ENCODE data around the gene AGAP1.

Gene AGAP1

DNA sequence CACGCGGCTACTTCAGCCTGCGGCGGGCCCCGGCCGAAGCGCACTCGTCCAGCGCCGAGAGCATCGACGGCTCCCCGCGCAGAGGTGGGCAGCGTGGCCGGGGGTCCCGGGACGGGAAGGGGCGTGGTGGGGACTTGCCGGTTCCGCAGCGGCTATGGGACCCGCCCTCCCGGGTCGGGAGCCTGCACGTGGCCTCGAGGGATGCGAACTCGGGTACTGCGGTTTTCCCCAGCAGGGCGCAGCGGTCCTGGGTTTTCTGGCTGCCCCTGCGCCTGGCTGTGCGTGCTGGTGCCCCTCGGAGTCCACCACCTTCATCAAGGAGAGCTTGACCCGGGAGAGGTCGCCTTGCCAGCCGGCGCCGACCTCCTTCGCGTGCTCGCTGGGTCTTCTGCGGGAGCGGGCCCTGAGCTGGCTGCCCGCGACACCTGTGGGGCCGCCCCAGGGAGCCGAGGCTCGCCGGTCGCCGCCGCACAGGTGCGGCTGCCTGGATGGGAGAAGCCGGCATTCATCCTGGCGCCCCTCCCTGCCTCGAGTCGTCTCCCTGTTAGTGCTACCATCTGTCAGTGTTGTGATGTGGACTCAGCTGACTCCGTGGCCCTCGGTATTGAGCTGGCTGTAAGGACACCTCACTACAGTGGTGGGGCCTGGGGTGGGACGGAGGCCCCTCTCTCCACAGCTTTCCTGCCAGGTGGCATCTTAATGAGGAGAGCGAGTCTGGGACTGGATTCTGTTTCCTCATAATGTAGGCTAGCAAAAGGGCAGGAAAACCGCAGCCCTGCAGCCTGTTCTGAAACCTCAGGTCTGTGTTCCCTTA lies 177.3 kb downstream of the AGAP1 start:
- DNase-seq: no peak

DNA sequence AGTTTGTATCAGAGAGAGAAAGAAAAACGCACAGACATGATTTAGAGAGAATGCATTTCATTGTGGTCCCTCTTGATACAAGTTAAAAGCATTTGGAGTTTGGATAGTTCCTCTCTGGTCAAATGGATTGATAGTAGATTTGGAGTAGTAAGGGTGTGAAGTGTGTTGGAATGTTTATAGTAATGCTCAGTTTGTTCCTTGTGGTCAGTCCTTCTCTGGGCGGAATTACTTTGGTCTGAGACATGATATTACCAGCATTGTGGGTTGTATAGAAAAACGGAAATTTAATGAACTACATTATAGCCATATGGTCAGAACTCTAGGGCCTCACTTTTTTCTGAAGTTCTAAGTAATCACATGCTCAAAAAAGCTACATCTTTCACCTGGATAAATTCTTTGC lies 178.9 kb downstream of the AGAP1 start:
- no peak for DNase-seq

DNA sequence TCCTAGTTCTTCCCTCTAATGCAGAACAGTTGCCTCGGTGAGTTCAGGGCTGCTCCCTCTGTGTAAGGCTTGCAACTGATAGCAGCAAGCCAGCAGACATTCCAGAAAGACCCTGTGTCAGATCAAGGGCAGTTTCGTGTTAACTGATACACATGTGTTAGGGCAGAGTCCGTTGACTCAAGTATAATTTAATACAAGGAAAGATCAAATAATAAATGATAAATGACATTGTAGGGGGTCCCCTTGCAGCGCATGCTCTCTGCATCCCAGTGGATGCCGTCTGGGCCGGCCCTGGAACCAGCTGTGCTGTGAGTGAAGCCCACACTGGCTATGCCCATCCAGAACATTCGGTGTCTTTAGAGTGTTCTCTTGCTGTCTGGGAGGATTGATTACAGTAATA lies 180.3 kb downstream of the AGAP1 start:
- no peak for DNase-seq

DNA sequence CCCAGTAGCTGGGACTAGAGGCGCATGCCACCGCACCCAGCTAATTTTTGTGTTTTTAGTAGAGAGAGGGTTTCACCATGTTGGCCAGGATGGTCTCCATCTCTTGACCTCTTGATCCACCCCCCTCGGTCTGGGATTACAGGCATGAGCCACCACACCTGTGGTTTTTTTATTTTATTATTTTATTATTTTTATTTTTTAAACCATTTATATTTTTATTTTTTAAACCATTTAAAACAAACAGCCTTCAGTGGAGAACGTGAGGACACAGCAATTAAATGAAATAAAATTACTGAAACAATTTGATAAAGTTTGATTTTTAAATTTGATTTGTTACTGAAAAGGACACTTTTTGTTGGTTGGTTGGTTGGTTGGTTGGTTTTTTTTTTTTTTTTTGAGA lies 181.0 kb downstream of the AGAP1 start:
- no peak for DNase-seq

DNA sequence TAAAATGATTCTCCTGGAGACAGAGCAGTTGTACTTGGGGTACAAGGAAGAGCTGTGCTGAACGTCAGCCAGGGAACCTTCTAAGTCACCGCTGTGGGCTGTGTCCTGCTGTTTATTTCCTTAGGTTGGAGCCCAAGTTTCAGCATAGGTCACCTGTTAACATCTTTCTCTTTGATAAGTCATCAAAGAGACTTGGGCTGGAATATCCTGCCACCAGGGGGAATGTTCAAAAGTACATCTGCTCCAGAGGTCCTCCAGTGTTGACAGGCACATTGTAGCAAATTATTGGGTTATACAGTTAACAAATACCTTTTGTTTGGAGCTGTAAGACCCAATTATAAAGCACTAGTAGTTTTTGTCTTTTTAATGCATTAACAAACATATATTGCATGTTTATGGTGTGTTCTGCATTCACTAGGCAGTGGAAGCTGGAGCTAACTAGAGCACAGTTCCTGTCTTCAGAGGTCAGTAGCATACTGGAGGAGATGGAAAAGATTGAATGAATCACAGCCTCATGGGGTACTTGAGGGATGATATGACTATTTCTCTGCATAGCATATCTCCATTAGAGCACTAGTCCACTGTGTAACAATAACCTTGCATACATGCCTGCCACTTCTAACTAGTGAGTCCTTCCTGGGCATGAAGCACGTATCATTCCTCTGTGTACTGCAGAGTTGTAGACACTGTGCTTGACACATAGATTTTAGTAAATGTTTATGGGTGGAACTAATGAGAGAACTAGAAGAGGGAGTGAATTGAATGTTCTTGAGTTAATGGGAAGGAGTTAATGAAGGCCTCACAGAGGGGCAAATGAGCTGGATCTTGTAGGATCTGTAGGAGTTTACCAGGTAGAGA lies 182.1 kb downstream of the AGAP1 start:
- no peak for DNase-seq

DNA sequence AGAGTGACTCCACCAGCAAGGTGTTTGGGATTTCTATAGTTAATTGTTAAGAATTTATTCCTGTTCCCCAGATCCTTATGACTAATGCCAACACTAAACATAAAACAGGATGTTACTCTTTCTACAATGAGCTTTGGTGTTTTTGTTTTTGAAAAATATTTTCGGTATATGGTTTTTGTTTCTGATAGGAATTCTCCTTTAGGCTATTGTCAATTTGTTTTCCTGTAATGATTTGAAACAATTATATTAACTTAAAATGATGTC lies 182.6 kb downstream of the AGAP1 start:
- DNase-seq: no peak

DNA sequence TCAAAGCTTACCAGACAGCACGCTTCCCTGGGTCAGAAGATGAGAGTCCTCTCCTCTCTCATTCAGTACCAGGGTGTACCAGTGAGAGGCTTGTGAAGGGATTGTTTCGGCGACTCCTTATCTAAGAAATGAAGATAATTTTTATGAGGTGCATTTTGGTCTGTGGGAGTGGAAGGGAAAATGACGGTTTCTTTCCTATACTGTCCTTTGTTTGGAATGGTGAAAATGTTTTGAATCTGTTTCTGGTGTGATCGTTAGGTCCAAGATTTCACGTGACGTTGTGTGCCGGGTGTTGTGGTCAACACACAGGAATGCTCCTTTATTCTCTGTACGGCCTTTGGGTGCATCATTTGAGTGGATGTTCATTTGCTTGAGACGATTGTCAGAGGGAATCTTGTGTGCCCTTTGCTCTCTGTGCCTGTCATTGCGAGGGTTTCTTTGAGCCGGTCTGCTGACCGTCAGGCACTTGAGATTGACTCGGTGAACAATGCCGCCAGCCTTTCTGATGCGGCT lies 183.5 kb downstream of the AGAP1 start:
- no peak for DNase-seq

DNA sequence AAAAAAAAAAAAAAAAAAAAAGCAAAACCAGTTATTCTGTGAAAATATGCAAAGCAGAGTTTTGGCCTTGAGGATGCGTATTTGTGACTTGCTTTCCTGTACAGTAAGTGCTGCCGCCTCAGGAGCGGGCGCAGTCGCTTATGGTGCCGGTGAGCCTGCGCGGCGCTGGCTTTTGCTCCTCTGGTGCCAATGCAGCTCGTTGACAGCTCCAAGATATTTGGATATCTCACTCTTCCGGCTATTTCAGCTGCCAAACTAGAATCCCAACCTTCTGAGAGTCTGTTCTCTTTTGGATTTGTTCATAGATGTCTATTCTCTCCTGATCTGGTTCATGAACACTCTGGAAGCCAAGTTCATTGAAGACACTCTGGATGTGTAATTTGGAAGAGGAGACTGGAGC lies 184.1 kb downstream of the AGAP1 start:
- DNase-seq: no peak

DNA sequence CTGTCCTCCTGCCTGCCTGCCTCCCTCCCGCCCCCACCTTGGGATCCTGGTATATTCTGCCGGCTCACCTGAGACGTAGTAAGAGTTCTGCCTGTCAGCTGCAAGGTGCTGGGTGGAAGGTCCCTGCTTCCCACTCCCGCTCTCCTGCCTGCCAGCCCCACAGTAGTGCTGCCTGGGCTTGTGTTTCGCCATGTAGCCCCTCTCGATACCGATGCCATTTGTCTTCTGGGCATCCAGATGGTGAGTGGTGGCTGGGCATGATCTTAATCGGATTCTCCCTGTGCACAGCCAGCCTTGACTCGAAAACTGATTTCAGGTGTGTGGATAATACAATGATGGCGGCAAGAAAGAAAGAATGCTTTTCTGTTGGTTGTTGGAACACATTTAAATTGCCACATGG lies 184.9 kb downstream of the AGAP1 start:
- DNase-seq: no peak

DNA sequence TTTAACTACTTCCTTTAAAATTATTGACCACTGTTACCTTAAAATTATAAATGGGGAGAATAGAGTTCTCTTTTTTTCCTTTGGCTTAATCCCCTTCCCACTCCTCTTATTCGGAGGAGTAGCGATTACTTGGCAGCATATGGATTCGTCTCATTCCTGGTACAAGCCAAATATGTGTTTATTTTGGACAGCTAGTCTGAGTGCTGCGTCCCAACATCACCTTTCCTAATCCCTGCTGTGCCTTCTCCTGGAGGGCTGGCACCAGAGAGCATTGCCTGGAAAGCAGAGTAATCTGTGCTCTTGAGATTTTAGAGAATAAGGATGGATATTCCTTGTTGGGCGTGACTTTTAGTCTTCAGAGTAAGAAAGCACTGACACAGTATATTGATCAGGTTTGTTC lies 185.6 kb downstream of the AGAP1 start:
- no peak for DNase-seq

DNA sequence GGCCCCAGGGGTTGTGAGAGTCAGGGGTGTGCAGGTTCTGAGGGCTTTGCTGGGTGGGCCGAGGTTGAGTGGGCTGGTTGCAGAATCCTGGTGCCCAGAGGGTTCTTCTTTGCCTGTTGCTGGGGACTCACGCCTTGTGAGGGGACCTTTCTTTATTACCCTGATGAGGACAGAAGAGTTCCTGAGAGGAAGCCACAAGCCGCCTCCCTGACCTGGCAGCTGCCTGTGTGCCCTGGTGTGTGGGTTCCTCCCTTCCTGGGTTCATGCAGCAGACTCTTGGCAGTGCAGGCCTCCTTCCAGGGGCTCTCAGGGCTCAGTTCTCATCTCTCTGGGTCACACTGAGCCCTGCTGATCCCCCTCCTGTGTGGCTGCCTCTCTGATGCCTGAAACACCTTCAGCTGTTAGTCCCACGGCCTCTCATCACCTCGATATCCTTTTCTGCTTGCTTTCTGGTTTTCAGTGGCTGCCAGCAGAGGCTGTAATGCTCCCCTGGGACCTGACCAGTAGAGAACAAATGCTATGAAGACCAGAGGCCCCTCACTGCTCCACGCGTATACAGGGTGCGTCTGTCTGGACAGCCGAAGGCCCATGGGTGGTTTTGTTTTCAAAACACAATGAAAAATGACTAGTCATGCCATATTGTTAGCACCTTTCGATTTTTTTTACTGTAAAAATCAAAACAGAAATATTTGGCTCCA lies 191.3 kb downstream of the AGAP1 start:
- DNase-seq: no peak

DNA sequence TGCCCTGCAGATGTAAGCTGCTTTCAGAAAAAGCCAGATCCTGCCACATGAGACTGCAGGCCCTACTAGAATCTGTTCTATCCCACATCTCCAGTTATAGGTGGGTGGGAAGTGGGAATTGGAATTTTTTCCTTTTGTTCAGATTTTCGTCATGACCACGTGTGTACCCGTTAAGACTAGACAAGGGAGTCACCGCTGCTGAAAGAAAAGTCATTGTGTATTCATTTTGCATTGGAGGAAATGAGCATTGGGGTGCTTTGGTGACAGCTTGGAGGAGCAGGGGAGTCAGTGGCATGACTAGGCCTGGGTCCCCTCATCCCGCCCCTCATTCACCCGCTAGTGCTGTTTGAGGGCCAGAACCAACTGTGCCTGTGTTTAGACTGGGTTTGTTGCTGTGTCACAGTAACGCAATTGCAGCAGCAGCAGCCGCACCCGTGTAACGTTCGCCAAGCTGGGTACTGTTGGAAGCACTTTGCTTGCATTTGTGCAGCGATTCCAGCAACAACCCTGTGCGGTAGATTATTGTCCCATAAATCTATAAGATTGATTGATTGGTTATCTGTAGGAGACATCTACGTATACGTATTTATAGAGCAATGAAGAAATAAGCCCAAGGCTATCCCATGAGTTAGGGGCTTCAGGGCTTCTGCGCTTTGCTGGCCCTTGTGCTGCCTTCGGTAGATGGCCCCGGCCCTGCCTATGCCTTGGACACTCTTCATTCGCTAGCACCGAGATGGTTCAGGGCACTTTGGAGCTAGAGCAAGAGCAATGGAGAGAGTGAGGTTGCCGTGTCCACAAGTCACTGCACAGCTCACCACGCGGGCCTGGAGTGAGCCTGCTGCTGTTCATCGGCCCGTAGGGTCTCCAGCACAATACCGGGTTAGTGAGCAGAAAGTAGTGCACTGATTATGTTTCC lies 194.9 kb downstream of the AGAP1 start:
- DNase-seq: no peak

DNA sequence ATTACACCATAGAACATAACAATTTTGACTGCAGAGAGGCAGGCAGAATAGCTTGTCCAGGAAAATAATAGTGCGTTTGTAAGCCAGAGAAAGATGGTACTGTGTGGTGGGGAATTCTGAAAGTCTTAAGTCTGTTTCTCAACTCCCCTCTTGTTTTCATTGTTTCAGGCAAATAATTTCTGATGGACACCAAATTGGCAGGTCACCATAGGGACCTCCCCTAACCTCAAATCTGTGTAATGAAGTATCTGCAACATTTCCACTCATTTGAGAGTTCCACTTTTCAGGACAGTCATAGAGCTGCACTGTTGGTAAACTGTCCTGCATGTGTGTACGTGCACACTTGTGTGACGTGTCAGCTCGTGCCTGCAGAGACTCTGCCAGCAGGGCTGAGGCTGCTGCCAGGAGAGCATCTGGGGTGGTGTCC lies 195.6 kb downstream of the AGAP1 start:
- no peak for DNase-seq

DNA sequence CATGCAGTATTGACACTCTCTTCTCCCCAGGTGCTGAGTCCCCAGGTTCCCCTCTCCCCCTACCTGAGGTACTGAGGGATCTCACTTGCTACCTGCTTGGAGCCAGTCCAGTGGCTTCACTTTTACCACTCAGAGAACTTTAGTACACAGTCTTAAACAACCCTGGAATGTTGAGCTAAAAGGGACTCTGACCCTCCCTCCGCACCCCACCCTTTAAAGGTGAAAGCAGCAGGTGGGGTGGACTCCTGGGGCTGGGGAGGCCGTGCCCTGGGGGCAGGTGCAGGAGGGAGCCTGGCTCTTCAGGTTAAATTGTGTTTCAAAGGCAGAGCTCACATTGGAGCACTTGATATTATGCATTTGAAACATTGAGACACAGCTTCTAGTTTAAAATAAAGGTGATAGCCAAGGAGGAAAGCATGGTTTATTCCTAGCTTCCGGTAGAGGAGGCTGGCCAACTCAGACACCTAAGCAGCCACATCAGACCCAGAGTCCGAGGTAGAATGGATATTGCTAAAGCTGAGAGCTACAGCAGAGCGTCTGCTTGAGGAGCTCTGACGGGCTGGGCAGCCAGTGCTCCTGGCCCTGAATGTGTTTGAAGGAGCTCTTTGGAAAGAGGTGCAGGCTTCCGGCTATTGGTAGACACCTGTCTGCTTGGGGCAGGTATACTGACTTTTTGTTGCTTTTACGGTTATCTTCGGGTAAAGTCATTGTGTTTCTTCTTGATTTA lies 196.4 kb downstream of the AGAP1 start:
- no peak for DNase-seq

DNA sequence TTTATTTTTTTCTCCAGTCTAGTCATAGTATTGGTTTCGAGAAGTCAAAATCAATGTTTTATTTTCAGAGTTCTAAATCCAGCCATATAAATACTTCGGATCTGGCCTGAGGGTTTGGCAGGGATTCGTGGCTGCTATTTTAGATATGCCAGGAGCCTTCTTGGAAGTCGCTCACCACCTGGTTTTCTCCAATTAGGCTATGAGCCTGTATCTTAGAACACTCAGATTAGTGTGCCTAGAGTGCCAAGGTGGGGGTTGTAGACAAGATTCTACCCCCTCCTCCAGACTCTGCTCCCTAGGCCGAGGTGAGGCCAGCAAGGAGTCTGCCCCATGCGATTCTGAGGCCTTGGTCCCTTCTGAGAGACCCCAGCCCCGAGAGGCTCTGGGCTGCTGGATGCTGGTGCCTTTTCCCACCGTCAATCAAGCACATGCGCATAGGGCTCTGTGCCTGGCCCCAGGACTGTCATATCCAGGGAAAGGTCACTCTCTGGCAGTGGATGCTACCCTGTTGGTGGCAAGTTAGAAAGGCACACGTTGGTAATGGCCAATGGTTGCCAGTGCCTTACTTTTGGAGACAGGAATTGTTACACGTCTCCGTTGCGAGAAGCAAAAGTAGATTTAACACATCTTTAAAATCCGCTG lies 197.1 kb downstream of the AGAP1 start:
- DNase-seq: no peak

DNA sequence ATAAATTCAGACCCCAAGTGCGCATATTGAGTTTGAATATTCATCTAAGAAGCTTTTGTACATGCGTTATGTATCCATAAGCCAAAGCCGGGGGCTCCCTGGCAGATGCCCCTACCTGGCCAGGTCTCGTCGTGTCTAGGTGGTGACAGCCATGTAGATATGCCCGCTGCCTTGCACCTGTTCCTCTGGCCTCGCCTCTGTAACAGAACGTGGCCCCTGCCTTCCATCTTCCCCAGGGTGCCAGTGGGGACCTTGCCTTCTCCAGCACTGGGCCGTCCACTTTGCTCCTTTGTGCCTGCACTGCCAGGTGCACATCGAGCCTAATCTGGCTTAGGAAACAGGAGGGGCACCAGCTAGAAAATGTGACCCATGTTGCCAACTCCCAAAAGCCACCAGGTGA lies 198.2 kb downstream of the AGAP1 start:
- DNase-seq: no peak

DNA sequence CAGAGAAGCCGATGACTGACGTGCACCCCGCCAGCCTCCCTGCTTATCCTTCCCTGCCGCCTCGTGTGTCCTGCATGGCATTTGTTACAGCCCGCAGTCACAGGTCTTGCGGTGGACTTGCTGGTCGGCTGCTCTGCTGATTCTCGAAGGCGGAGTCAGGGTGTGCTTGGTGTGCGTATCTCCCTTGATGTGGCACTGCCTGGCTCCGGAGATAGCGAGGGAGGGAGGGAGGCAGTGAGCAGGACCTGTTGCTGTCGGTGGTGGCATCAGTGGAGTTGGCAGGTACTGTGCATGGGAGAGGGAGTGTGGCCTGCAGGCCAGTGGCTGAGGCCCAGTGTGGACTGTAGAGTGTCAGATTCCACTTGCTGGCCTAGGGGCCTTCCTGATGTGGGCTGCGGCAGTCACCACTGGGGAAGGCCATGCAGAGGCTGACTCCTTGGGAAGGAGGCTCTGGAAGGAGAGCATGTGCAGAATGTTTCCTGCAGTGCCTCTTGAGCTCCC lies 198.9 kb downstream of the AGAP1 start:
- DNase-seq: no peak

DNA sequence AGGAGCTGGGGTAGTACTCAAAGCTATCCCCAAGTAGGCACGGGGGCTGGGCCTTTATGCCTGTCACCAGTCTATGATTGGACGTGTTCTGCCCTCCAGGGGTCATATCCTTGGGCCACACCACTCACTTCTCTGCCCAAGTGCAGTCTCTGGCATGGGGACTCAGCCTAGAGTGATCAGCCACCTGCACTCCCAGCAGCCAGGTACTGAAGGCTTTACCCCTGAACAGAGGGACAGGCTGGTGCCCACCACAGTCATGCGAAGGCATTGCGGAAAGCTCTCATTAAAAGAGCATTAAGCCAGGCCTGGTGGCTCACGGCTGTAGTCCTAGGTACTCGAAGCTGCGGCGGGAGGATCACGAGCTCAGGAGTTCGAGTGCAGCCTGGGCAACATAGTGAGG lies 199.4 kb downstream of the AGAP1 start:
- DNase-seq: no peak

DNA sequence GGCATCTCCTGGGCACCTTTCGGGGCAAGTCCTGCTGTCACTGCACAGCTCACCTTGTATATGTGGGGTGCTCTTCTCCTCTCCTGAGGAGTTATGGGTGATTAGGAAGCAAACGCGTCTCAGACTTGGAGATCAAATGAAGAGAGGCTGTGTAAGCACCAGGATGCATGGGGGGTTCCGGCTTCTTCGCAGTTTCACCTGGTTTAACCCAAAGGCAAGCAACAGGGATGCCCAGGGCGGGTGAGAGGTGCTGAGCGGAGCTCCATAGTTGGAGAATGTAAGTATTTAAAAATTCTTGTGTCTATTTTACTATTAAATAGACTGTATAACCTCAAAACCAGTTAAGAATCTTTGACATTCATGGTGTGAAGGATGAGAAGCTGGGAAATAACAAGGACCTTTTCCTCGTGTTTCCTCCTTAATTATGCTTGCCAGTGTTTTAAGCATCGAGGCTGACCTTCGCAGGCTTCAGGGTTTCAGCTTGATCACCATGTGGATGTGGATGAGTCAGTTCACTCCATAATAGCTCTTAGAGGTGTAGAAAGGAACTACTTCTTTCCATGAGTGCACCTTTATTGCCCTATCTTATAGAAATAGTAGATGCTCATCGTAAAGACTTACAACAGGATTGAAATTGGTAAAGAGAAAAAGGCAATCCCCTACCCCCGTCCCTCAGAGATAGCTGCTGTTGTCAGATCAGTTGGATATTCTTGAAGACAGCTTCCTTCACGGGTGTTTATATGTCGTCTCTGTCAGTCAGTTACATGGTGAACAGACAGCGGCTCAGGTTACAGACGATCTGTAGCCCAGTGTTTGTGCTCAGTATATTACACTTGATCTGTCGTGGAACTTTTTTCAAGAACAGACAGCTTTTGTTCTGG lies 201.1 kb downstream of the AGAP1 start:
- DNase-seq: no peak

DNA sequence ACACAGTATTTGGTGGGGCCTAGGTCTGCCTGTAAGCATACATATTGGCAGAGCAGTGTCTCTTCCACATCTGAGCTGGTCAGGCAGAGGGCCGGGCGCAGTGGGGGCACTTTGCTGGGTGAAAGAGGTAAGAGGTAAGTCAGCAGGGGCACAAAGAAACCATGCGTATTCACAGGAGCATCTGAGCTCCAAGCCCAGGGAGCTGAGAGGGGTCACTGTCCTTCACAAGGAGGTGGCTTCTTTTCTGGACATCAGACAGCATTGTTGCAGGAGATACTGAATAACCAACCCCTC lies 201.7 kb downstream of the AGAP1 start:
- DNase-seq: no peak
